Esophagus squamous epithelium (tissue), 4 donors: ENCODE measurements around the gene SRBD1.

ENCODE experiments used
- POLR2A ChIP-seq, 4 donors: fragments of 450-650 bp; IDR thresholded peaks; one replicate each; pipeline ENCODE4 v1.6.1; 2017; ENCODE audit warnings: antibody characterized with exemption in 4 of 4, mild to moderate bottlenecking in 4 of 4, moderate library complexity in 3 of 4
- TF ChIP-seq, protein P1 (sequence below), 6 experiments: fragments of 450-650 bp in 4 of 6; fragments of 200-600 bp in 2 of 6; sonication (generic) in 2 of 6; IDR thresholded peaks; one replicate each; pipeline ENCODE4 v1.5.1; 2016 to 2019; ENCODE audit warnings: antibody characterized with exemption in 6 of 6, mild to moderate bottlenecking in 4 of 6, moderate library complexity in 4 of 6

DNA sequence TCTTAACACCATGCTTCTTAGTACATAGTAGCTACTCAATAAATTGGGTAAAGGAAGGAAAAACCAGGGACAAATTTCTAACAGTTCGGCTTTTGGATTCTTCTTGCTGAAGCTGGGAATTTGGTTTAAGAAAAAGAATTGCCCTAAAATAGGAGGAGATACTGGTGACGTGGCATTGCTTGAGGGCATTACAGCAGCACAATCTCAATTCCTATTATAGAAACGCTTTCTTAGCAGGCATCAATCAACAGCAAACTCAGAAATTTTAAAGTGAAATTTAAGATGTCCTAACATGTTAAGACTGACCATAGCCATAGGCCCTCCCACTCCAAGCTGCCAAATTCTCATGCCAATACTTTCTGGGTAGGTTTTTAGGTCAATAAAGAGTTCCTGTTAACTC is 169.5 kb downstream of the SRBD1 start:
- TF ChIP-seq, protein P1, sequence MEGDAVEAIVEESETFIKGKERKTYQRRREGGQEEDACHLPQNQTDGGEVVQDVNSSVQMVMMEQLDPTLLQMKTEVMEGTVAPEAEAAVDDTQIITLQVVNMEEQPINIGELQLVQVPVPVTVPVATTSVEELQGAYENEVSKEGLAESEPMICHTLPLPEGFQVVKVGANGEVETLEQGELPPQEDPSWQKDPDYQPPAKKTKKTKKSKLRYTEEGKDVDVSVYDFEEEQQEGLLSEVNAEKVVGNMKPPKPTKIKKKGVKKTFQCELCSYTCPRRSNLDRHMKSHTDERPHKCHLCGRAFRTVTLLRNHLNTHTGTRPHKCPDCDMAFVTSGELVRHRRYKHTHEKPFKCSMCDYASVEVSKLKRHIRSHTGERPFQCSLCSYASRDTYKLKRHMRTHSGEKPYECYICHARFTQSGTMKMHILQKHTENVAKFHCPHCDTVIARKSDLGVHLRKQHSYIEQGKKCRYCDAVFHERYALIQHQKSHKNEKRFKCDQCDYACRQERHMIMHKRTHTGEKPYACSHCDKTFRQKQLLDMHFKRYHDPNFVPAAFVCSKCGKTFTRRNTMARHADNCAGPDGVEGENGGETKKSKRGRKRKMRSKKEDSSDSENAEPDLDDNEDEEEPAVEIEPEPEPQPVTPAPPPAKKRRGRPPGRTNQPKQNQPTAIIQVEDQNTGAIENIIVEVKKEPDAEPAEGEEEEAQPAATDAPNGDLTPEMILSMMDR (IDR thresholded peaks at IDR 0.05) = no peak
- TF ChIP-seq POLR2A (IDR thresholded peaks at IDR 0.05) = no peak
